ENCODE measurements around the gene KIAA0232. TPM values are rescaled to one million over a fixed set of nuclear protein-coding genes. Genes with fewer than 3 reads are reported as not detected.
A peak's percentile ranks its signal among the peaks of the same experiment; 100 is the strongest.

Gene KIAA0232
- total and polyA plus RNA-seq, 4 donors, result 8.9 to 34.4 (median 18.5) TPM

DNA sequence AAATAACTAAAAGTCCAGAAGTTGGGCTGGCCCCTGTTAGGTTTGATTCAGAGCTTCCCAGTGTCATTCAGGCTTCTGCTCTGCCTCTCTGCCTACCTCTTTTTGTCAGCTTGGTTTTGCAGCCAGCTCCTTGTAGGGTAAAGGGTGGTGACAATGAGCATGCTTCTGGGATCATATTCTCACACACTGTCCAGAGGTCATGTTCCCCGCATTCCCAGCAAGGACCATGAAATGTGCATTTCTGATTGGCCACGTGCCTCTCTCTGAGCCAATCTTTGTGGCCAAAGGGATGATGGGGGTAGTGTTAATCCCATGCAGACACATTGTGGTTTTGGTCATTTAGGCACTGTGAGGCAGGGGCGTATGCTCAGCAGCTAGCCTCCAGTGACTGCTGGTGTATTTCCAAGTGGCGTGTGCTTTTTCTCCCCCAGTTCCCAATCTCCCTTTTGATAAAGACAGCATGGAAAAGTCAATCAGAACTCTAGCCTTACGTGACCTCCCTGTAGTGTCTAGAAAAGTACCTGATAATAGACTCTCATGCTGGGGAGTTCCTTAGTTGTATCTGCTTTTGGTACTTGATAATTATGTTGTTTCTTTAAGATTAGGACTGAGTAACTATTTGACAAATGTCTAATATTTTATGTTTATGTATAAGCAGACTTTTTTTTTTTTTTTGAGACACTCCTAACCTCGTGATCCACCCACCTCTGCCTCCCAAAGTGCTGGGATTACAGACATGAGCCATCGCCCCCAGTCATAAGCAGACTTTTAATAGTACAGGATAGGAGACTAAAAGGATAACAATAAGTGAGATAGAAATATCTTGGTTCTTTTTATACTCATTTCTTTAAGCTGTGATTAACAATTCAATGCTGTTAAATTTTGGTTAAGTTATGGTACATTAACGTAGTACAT lies 57.8 kb downstream of the KIAA0232 start:
- 66% methylated on average over 8 of the region's 8 CpGs for WGBS
- H3K27me3 ChIP-seq (ENCODE audit: control insufficient read depth in 4 of 4, insufficient read depth in 4 of 4, low read length in 3 of 4), result no peaks in the 10 kb centered on the region

DNA sequence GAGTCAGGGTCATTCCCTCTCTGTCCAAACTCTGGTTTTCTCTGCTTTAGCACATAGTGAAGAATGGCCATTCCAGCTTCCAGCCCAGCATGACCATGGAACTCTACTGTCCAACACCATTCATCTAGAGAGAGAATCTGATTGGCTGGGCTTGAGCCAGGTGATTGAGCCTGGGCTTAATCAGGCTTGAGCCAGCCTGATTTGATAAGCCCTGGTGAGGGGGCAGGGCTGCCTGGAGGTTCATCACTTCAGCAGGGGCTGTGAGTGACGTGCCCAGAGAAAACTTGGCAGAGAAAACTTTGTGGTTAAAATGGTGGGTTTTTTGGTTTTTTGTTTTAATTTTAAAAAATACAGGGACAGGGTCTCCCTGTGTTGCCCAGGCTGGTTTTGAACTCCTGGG lies 62.5 kb downstream of the KIAA0232 start:
- WGBS, result 98% methylated on average over 1 of the region's 1 CpG
- H3K36me3 ChIP-seq (ENCODE audit: control insufficient read depth in 4 of 4, insufficient read depth in 3 of 4, low read depth in 1 of 4, low read length in 3 of 4), result peaks cover 5 to 16% (median 7%) of the 10 kb centered on the region in 4 donors
- TF ChIP-seq YY1 (IDR thresholded peaks at IDR 0.05) (no peak), FOXA2 (IDR thresholded peaks at IDR 0.05) (no peak), SP1 (IDR thresholded peaks at IDR 0.05) (no peak), RXRA (IDR thresholded peaks at IDR 0.05) (no peak), NR2F2 (IDR thresholded peaks at IDR 0.05) (no peak)
- TF ChIP-seq, protein P1, sequence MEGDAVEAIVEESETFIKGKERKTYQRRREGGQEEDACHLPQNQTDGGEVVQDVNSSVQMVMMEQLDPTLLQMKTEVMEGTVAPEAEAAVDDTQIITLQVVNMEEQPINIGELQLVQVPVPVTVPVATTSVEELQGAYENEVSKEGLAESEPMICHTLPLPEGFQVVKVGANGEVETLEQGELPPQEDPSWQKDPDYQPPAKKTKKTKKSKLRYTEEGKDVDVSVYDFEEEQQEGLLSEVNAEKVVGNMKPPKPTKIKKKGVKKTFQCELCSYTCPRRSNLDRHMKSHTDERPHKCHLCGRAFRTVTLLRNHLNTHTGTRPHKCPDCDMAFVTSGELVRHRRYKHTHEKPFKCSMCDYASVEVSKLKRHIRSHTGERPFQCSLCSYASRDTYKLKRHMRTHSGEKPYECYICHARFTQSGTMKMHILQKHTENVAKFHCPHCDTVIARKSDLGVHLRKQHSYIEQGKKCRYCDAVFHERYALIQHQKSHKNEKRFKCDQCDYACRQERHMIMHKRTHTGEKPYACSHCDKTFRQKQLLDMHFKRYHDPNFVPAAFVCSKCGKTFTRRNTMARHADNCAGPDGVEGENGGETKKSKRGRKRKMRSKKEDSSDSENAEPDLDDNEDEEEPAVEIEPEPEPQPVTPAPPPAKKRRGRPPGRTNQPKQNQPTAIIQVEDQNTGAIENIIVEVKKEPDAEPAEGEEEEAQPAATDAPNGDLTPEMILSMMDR (IDR thresholded peaks at IDR 0.05; ENCODE audit: low read depth, low read length, missing input control), result no peak
- TF ChIP-seq, protein P2, sequence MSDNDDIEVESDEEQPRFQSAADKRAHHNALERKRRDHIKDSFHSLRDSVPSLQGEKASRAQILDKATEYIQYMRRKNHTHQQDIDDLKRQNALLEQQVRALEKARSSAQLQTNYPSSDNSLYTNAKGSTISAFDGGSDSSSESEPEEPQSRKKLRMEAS (IDR thresholded peaks at IDR 0.05), result no peak
- TF ChIP-seq, protein P3, sequence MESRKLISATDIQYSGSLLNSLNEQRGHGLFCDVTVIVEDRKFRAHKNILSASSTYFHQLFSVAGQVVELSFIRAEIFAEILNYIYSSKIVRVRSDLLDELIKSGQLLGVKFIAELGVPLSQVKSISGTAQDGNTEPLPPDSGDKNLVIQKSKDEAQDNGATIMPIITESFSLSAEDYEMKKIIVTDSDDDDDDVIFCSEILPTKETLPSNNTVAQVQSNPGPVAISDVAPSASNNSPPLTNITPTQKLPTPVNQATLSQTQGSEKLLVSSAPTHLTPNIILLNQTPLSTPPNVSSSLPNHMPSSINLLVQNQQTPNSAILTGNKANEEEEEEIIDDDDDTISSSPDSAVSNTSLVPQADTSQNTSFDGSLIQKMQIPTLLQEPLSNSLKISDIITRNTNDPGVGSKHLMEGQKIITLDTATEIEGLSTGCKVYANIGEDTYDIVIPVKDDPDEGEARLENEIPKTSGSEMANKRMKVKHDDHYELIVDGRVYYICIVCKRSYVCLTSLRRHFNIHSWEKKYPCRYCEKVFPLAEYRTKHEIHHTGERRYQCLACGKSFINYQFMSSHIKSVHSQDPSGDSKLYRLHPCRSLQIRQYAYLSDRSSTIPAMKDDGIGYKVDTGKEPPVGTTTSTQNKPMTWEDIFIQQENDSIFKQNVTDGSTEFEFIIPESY (IDR thresholded peaks at IDR 0.05), result no peak

More for the DNA sequence above, 57.8 kb downstream of the KIAA0232 start:
- Histone ChIP-seq H3K4me1 (ENCODE audit: control insufficient read depth in 4 of 4, insufficient read depth in 4 of 4, low read length in 3 of 4) (peaks cover 3 to 8% (median 4%) of the 10 kb centered on the region in 4 donors), H3K9ac (ENCODE audit: low read depth in 1 of 2, low read length in 2 of 2) (no peak overlapping the region), H3K4me3 (ENCODE audit: low read depth in 1 of 3, low read length in 3 of 3) (no peak overlapping the region), H3K36me3 (ENCODE audit: control insufficient read depth in 4 of 4, insufficient read depth in 3 of 4, low read depth in 1 of 4, low read length in 3 of 4) (peaks cover 0 to 8% (median 5%) of the 10 kb centered on the region in 4 donors), H3K27ac (ENCODE audit: low read depth in 1 of 2, low read length in 2 of 2) (peak overlapping the region in 1 of 2 donors; percentile 29), H3K9me3 (ENCODE audit: control insufficient read depth in 4 of 4, low read length in 3 of 4) (no peaks in the 10 kb centered on the region)
- no peak for DNase-seq (ENCODE audit: low spot score)
- TF ChIP-seq NR2F2 (IDR thresholded peaks at IDR 0.05) (peak; percentile 48), RXRA (IDR thresholded peaks at IDR 0.05) (peak; percentile 65 to 66), RAD21 (IDR thresholded peaks at IDR 0.05) (no peak), HNF4A (conservative IDR thresholded peaks at IDR 0.05) (peak; percentile 70), SP1 (IDR thresholded peaks at IDR 0.05) (peak; percentile 54), HNF4G (IDR thresholded peaks at IDR 0.05) (peak; percentile 36), FOXA2 (IDR thresholded peaks at IDR 0.05) (no peak)
- TF ChIP-seq, protein P4, sequence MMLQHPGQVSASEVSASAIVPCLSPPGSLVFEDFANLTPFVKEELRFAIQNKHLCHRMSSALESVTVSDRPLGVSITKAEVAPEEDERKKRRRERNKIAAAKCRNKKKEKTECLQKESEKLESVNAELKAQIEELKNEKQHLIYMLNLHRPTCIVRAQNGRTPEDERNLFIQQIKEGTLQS (IDR thresholded peaks at IDR 0.05), result no peak

More for the DNA sequence above, 62.5 kb downstream of the KIAA0232 start:
- Histone ChIP-seq H3K9ac (ENCODE audit: low read depth in 1 of 2, low read length in 2 of 2) (no peak overlapping the region), H3K4me3 (ENCODE audit: low read depth in 1 of 3, low read length in 3 of 3) (no peak overlapping the region), H3K27ac (ENCODE audit: low read depth in 1 of 2, low read length in 2 of 2) (no peak overlapping the region), H3K9me3 (ENCODE audit: control insufficient read depth in 4 of 4, low read length in 3 of 4) (no peaks in the 10 kb centered on the region), H3K4me1 (ENCODE audit: control insufficient read depth in 4 of 4, insufficient read depth in 4 of 4, low read length in 3 of 4) (peaks cover 0 to 6% (median 2%) of the 10 kb centered on the region in 4 donors), H3K27me3 (ENCODE audit: control insufficient read depth in 4 of 4, insufficient read depth in 4 of 4, low read length in 3 of 4) (no peaks in the 10 kb centered on the region)
- no peak for DNase-seq (ENCODE audit: low spot score)
